Measurements from ENCODE around the gene PCDHB13.
"Not testable (repeated sequence)": the region's sequence is repeated elsewhere in the genome, so short reads cannot be mapped to it uniquely, and the experiment has no call there.

The PCDHB13 gene

GRCh38 chr5:141213656-141214339 lies at the start of gene PCDHB13:
Gene PCDHB13 (plus strand): TSS chr5:141213919. CDS start chr5:141214124, 205 bp downstream.
- not testable (repeated sequence) for DNase-seq

DNA sequence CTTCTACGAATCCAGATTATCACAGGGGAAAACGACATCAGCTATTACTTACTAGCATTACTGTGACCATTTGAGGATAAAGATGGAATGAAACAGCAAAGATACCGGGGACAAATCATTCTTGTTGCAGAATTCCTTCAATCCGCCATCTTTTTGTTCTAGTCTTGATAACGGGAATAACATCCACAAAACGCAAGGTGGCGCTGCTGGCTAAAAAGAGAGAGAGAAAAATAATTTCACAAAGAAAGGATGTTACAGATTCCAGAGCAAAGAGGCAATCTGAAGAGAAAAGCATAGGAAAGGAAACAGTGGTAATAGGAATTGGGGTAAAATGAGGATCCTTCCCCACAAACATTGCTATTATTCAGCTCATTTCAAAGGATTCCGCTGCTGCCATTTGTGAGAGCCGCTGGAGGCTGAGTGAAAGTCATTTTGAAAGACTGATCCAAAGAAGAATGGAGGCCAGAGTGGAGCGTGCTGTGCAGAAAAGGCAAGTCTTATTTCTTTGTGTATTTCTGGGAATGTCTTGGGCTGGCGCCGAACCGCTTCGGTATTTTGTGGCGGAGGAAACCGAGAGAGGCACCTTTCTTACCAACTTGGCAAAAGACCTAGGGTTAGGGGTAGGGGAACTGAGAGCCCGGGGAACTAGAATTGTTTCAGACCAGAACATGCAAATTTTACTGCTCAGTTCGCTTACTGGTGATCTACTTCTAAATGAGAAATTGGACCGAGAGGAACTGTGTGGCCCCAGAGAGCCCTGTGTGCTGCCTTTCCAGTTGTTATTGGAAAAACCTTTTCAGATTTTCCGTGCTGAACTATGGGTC lies 41.1 kb upstream of the PCDHB13 start, which contains the start of gene PCDHB7:
Gene PCDHB7, plus strand, starts transcription at position 264 of the 824 bp plus-strand sequence. Its CDS starts 192 bp downstream, at position 456.
- no peak for DNase-seq

DNA sequence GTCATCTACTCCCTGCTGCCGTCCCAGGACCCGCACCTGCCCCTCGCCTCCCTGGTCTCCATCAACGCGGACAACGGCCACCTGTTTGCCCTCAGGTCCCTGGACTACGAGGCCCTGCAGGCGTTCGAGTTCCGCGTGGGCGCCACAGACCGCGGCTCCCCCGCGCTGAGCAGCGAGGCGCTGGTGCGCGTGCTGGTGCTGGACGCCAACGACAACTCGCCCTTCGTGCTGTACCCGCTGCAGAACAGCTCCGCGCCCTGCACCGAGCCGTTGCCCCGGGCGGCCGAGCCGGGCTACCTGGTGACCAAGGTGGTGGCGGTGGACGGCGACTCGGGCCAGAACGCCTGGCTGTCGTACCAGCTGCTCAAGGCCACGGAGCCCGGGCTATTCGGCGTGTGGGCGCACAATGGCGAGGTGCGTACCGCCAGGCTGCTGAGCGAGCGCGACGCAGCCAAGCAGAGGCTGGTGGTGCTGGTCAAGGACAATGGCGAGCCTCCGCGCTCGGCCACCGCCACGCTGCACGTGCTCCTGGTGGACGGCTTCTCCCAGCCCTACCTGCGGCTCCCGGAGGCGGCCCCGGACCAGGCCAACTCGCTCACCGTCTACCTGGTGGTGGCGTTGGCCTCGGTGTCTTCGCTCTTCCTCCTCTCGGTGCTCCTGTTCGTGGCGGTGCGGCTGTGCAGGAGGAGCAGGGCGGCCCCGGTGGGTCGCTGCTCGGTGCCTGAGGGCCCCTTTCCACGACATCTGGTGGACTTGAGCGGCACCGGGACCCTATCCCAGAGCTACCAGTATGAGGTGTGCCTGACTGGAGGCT lies 39.2 kb upstream of the PCDHB13 start:
- not testable (repeated sequence) for DNase-seq

- no peak for DNase-seq
Measured at GRCh38 chr5:141175933-141176332, 37.8 kb upstream of the PCDHB13 start.

- peak; percentile 55 for DNase-seq
Measured at GRCh38 chr5:141177577-141178191, 36.0 kb upstream of the PCDHB13 start, which contains the start of gene PCDHB8. Gene PCDHB8 (plus strand): TSS chr5:141177790. CDS start chr5:141178035, 245 bp downstream.

DNA sequence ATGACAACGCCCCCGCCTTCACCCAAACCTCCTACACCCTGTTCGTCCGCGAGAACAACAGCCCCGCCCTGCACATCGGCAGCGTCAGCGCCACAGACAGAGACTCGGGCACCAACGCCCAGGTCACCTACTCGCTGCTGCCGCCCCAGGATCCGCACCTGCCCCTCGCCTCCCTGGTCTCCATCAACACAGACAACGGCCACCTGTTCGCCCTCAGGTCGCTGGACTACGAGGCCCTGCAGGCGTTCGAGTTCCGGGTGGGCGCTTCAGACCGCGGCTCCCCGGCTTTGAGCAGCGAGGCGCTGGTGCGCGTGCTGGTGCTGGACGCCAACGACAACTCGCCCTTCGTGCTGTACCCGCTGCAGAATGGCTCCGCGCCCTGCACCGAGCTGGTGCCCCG lies 34.3 kb upstream of the PCDHB13 start:
- DNase-seq, result not testable (repeated sequence)

DNA sequence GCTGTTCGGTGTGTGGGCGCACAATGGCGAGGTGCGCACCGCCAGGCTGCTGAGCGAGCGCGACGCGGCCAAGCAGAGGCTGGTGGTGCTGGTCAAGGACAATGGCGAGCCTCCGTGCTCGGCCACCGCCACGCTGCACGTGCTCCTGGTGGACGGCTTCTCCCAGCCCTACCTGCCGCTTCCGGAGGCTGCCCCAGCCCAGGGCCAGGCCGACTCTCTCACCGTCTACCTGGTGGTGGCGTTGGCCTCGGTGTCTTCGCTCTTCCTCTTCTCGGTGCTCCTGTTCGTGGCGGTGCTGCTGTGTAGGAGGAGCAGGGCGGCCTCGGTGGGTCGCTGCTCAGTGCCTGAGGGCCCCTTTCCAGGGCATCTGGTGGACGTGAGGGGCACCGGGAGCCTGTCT lies 33.8 kb upstream of the PCDHB13 start:
- not testable (repeated sequence) for DNase-seq

DNA sequence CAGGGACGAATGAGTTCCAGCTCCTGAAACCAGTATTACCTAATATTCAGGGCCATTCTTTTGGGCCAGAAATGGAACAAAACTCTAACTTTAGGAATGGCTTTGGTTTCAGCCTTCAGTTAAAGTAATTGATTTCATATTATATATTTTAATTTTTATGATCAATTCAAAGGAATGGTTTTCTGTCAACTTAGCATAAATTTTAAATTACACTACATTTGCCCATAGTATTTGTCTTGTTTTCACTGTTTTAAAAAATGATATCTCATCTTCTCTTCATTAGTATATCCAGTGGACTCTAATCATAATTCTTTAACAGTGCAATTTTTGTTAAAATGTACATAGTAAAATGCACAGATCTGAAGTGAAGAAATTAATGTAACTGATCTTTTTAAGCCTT lies 33.4 kb upstream of the PCDHB13 start:
- DNase-seq, result no peak

DNA sequence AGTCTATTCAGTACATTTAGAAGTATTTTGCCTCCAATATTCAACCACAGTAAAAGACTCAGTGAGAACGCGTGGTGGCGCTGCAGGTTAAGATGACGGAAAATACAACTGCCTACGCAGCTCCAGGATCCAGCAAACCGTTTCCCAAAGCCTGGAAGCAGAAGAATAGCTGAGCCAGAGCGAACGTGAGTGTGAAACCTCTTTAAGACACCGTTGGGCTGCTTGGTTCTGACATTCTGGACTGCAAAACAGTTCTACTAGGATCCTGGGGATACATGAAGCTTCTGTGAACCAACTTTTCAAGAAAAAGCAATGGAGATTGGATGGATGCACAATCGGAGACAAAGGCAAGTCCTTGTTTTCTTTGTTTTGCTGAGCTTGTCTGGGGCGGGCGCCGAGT lies 31.5 kb upstream of the PCDHB13 start, which contains the start of gene PCDHB16:
Gene PCDHB16, plus strand, starts transcription at position 140 of the 400 bp plus-strand sequence. Its CDS starts 173 bp downstream, at position 313.
- no peak for DNase-seq

GRCh38 chr5:141184117-141184855 lies 29.4 kb upstream of the PCDHB13 start:
- not testable (repeated sequence) for DNase-seq

- DNase-seq, result no peak
Measured at GRCh38 chr5:141186897-141187512, 26.7 kb upstream of the PCDHB13 start, which contains the start of gene PCDHB9. Gene PCDHB9 (plus strand): TSS chr5:141187161. CDS start chr5:141187319, 158 bp downstream.

DNA sequence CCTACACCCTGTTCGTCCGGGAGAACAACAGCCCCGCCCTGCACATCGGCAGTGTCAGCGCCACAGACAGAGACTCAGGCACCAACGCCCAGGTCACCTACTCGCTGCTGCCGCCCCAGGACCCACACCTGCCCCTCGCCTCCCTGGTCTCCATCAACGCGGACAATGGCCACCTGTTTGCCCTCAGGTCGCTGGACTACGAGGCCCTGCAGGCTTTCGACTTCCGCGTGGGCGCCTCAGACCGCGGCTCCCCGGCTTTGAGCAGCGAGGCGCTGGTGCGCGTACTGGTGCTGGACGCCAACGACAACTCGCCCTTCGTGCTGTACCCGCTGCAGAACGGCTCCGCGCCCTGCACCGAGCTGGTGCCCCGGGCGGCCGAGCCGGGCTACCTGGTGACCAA lies 25.0 kb upstream of the PCDHB13 start:
- not testable (repeated sequence) for DNase-seq

DNA sequence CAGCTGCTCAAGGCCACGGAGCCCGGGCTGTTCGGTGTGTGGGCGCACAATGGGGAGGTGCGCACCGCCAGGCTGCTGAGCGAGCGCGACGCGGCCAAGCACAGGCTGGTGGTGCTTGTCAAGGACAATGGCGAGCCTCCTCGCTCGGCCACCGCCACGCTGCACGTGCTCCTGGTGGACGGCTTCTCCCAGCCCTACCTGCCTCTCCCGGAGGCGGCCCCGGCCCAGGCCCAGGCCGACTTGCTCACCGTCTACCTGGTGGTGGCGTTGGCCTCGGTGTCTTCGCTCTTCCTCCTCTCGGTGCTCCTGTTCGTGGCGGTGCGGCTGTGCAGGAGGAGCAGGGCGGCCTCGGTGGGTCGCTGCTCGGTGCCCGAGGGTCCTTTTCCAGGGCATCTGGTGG lies 24.6 kb upstream of the PCDHB13 start:
- DNase-seq, result not testable (repeated sequence)

- no peak for DNase-seq
Measured at GRCh38 chr5:141192110-141192725, 21.5 kb upstream of the PCDHB13 start, which contains the start of gene PCDHB10. Gene PCDHB10 (plus strand): TSS chr5:141192353. CDS start chr5:141192553, 200 bp downstream.

DNA sequence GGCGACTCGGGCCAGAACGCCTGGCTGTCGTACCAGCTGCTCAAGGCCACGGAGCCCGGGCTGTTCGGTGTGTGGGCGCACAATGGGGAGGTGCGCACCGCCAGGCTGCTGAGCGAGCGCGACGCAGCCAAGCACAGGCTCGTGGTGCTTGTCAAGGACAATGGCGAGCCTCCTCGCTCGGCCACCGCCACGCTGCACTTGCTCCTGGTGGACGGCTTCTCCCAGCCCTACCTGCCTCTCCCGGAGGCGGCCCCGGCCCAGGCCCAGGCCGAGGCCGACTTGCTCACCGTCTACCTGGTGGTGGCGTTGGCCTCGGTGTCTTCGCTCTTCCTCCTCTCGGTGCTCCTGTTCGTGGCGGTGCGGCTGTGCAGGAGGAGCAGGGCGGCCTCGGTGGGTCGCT lies 19.4 kb upstream of the PCDHB13 start:
- not testable (repeated sequence) for DNase-seq

DNA sequence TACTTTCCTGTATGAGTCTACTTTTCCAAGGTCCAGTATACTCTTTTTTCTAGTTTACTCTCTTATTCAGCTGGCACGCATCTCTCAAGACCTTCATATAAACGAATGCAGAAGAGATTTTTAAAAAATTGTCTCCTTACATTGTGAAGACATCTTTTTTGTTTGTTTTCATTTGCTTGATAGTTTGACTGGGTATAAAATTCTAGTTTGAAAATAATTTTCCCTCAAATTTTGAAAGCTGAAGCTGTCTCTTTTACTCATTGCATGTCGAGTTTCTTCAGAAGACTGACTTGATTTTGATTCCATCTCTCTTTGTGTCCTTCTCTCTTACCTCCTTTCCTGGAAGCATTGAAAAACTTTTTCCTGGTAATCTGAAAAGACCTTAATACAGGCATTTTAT lies 17.4 kb upstream of the PCDHB13 start:
- no peak for DNase-seq

GRCh38 chr5:141199359-141200235 lies 14.1 kb upstream of the PCDHB13 start, which contains the start of gene PCDHB11:
Gene PCDHB11 (plus strand): TSS chr5:141199627. CDS start chr5:141199775, 148 bp downstream.
- DNase-seq, result no peak

- not testable (repeated sequence) for DNase-seq
Measured at GRCh38 chr5:141201126-141201525, 12.6 kb upstream of the PCDHB13 start.

- DNase-seq, result not testable (repeated sequence)
Measured at GRCh38 chr5:141201646-141202045, 12.1 kb upstream of the PCDHB13 start.

Measured in DMS79 (cell line).